NCI-H510A (cell line): Measurements from ENCODE around the gene GTF2IRD1.
A peak's percentile ranks its signal among the peaks of the same experiment; 100 is the strongest.
"Not testable (repeated sequence)": the region's sequence is repeated elsewhere in the genome, so short reads cannot be mapped to it uniquely, and the experiment has no call there.

ENCODE experiments used
- DNase-seq: peaks from one replicate; lab custom pipeline; 2025; lab: John Stamatoyannopoulos, UW

The GTF2IRD1 gene

DNA sequence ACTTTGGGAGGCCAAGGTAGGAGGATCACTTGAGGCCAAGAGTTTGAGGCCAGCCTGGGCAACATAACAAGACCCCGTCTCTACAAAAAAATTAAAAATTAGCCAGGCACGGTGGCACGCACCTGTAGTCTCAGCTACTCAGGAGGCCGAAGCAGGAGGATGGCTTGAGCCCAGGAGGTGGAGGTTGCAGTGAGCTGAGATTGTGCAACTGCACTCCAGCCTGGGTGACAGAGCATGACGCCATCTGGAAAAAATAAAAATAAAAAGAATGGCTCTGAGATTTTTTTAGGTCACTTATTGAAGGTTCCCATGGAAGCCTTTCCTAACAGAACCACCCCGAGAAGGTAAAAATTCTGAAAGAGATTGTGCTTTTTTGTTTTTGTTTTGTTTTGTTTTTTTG, 109.9 kb downstream of the GTF2IRD1 start:
- DNase-seq: not testable (repeated sequence)

DNA sequence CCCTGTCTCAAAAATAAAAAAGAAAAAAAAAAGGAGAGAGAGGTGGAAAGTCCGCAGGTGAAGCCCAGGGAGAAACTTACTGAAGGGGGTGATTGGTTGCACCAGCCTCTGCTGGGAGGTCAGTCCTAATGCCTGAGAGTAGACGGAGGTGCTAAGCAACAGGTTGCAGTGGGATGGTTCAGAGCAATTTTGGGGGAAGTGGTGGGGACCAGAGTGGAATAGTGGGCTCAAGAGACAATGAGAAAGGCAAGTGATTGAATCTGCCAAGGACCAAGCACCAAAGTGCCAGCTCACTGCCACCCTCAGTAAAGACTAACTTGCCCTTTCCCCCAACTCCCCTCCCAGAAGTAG, 113.6 kb downstream of the GTF2IRD1 start:
- DNase-seq: no peak

DNA sequence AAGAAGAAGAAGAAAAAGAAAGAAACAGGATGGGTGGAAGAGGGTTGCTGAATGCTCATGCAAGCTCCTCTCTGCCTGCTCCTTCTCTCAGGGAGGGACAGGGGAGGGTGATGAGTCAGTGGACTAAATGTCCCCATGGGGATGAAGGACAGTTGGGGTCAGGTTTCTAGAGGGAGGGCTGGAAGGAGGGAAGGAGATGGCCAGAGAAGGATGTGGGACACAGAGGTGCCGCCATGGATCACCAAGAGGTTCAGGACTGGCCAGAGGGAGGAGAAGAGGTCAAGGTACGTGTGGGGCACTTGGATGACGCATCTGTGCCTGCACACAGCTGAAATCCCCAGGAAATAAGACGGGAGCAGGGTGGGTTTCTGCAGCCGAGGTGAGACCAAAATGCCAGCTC, 115.0 kb downstream of the GTF2IRD1 start:
- no peak for DNase-seq

GRCh38 chr7:74569501-74570075, 115.9 kb downstream of the GTF2IRD1 start:
- no peak for DNase-seq

DNA sequence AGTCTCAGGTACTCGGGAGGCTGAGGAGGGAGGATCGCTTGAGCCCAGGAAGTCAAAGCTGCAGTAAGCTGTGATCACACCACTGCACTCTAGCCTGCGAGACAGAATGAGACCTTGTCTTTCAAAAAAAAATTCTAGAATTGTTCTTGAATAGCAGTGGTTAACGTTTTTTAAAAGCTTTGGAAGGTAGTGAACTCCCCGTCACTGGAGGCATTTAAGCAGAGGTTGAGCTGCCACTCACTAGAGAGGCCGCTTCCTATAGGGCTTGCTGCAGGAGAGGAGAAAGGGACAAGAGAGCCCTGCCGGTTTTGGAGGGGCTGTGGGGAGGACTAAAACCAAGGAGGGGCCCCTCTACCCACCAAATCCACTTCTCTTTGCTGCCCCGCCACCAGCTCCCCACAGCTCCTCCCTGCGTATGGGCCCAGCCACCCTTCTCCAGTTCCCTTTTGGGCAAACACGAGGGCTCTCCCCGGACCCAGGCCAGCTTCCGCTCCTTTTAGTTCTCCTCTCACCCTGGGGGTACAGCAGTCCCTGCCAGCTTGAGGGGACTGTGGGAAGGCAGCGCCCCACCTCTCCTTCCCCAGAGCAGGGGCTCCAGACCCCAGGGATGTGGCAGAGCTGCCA, 116.9 kb downstream of the GTF2IRD1 start:
- DNase-seq: no peak

DNA sequence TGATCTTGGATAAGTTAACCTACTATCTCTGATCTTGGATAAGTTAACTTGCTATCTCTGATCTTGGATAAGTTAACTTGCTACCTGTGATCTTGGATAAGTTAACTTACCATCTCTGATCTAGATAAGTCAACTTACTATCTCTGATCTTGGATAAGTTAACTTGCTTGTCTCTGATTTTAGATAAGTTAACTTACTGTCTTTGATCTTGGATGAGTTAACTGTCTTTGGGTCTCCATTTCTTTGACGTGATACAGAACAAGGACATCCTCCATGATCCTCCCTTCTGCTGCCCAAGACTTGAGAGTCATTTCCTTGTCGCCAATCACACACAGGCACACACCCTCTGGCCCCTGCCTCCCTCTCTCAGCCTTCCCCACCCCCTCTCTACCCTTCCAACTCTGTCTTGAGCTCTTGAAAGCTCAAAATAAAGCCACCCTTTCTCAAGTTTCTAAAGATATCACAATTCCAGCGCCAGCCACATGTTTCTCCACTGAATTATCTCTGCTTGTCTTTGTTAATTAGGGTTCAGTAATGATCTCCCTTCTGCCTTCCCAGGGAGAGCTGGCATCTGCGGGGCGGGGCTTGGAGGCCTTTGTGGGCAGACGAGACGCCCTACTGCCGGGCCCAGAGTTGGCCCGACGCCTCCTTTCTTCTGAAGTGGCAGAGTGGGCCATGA, 118.7 kb downstream of the GTF2IRD1 start:
- no peak for DNase-seq

DNA sequence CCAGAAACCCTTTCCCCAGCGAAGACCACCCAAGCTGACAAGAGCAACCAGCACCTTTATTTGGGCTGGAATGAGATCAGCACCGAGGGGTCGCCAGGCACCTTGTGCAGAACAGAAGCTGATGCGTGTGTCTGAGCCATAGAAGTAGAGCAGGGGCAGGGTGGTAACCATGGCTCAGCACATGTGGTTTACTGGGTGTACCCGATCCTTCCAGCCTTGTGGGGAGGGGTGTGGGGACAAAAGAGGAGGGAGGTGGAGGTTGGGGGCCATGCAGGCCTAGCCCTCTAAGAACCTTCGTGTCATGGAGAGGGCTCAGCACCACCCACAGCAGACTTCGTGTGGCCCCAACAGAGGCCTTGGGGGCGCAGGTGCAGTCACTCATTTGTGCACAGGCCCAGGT, 119.8 kb downstream of the GTF2IRD1 start:
- DNase-seq: no peak

GRCh38 chr7:74575083-74575784, 121.5 kb downstream of the GTF2IRD1 start:
- DNase-seq: no peak

DNA sequence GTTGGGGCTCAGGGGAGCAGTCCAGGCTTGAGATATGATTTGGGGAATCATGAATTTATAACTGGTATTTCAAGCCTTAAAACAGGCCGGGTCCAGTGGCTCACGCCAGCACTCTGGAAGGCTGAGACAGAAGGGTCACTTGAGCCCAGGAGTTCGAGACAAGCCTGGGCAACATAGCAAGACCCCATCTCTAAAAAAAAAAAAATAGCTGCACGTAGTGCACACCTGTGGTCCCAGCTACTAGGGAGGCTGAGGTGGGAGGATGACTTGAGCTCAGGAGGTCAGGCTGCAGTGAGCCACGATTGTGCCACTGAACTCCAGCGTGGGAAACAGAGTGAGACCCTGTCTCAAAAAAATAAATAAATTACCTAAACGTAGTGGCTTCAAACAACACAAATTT, 122.1 kb downstream of the GTF2IRD1 start:
- DNase-seq: no peak

- no peak for DNase-seq
These were observed 126.3 kb downstream of the GTF2IRD1 start for GRCh38 chr7:74579800-74580685.

GRCh38 chr7:74581916-74582440, 128.3 kb downstream of the GTF2IRD1 start:
- DNase-seq: no peak

DNA sequence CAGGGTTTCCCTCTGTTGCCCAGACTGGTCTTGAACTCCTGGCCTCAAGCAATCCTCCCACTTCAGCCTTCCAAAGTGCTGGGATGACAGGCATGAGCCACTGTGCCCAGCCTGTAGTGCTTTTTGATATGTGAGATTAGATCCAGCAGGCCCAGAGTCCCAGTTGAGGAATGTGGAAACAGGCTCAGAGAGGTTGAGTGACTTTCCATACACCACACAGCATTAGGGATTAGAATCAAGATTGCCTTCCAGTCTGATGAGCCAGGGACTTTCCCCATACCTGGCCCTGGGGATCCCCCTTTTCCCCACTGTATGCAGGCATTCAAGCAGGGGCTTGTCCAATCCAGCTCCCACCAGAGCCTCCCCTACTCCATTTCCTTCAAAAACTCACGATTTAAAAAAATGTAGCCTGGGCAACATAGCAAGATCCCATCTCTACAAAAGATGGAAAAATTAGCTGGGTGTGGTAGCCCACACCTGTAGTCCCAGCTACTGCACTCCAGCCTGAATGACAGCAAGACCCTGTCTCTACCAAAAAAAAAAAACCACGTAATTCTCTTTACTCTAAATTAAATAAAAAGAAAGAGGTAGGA, 128.8 kb downstream of the GTF2IRD1 start:
- no peak for DNase-seq

DNA sequence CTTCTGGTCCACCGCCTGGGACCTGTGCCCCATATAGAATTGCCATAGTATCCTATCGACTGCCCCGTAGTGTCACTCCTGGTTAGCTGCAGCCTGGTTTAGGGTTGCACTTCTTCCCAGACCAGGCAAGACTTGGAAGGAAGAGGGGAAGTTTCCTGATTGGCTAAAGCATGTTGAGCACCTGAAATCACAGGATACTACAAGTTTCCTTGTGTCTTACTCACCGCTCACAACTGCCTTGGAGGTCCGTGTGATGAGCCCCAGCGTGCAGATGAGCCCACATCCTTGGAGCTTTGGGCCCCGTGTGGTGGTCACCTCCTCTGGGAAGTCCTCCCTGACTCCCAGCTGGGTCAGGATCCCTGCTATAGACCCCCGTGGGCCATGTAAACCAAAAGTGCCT, 129.9 kb downstream of the GTF2IRD1 start:
- DNase-seq: no peak

GRCh38 chr7:74584160-74584954, 130.7 kb downstream of the GTF2IRD1 start:
- DNase-seq: no peak

DNA sequence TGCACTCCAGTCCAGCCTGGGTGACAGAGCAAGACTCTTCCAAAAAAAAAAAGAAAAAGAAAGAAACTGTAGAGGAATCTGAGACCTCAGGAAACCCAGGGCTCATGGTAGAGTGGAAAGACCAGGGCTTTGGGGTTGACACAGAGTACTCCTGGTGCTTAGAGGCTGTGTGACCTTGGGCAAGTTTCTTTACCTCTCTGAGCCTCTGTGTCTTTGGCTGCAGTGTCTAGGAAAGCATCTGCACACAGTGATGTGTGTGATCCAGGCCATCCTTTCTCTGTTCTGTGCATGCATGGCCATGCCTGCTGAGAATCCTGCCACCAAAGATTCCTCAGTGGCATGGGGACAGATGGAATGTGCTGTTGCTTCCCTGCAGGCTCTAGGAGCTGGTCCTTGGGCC, 132.1 kb downstream of the GTF2IRD1 start:
- no peak for DNase-seq

- no peak for DNase-seq
These were observed 132.8 kb downstream of the GTF2IRD1 start for GRCh38 chr7:74586258-74587175.

DNA sequence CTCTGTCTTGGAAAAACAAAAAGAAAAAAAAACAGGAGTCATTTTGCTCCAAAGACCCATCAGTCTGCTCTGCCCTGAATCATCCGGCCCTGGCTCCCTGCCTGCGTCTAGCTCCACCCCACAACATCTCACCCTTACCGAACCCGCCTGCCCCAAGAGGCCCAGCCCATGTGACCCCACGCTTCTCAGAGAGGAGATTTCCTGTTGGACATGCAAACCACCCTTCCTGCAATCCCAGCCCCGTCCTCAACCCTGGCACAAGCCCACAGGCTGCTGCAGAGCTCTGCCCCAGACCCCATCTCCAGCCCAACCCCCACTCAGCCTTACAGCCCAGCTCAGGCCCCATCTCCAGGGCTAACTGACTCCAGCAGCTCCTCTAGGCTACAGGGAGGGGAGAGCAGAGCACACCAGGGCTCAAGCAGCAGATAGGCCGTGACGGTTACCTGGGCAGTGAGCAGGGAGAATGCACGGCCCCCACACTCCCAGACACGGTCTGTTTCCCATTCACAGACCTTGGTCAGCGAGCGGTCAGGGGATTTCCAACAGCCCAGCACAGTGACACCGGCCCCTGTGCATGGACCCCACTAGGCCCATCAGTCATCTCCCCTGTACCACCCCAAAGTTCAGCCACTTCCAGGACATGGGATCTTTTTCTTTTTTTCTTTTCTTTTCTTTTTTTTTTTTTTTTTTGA, 133.9 kb downstream of the GTF2IRD1 start:
- DNase-seq: peak; percentile 35

- DNase-seq: no peak
These were observed 137.1 kb downstream of the GTF2IRD1 start for GRCh38 chr7:74590813-74591212.

DNA sequence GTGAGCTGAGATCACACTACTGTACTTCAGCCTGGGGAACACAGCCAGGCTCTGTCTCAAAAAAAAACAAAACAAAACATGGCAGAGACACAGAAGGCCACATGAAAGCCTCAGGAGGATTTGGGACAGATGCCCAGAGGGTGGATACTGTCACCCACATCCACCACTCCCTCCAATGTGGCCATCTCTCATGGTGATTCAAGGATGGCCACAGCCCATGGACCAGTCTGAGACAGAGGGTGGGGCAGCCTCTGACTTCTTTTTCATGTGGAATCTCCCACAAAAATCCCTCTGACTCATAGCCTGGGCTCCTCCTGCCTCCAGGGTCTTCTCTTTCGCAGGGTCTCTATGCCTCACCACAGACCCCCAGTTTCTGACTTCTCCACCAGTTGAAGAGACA, 144.9 kb downstream of the GTF2IRD1 start:
- DNase-seq: no peak
